ENCODE results near the gene COL4A1. TPM values are rescaled to one million over a fixed set of nuclear protein-coding genes. Genes with fewer than 3 reads are reported as not detected.

Gene COL4A1
- total and polyA plus RNA-seq, 2 of the 13 experiments (the other 11 are each of a cell fraction or from before 2014, with no cell fraction given) = not detected

GRCh38 chr13:110157718-110158117 is 149.2 kb downstream of the COL4A1 start (continued):
- TF ChIP-seq ZNF639 (CRISPR knock-in tag; conservative IDR thresholded peaks at IDR 0.05) (no peak), E2F5 (CRISPR knock-in tag; conservative IDR thresholded peaks at IDR 0.05) (no peak)

GRCh38 chr13:110156301-110157049 is 150.5 kb downstream of the COL4A1 start:
- Histone ChIP-seq H3K27ac (ENCODE audit: extremely low read length, insufficient read depth, low read length) (no peak overlapping the region), H3K79me2 (ENCODE audit: insufficient read depth, low read length) (no peaks in the 10 kb centered on the region), H3K4me2 (ENCODE audit: low read depth, low read length) (no peak overlapping the region), H3K9me3 (ENCODE audit: low read length) (no peaks in the 10 kb centered on the region), H2AFZ (ENCODE audit: low read length) (no peak overlapping the region), H3K9ac (ENCODE audit: insufficient read depth, low read depth, low read length) (no peak overlapping the region), H3K27me3 (ENCODE audit: control insufficient read depth in 1 of 2, insufficient read depth in 2 of 2, low read length in 2 of 2) (peaks cover 0 to 18% of the 10 kb centered on the region in 2 experiments; a peak in 3 of 5 replicates), H3K36me3 (replicated peaks in 1 of 2; ENCODE audit: control insufficient read depth in 1 of 2, insufficient read depth in 2 of 2, low read length in 2 of 2) (no peaks in the 10 kb centered on the region), H3K4me3 (replicated peaks in 1 of 3; ENCODE audit: insufficient read depth in 1 of 3, low read depth in 2 of 3, low read length in 3 of 3) (no peak overlapping the region), H3K4me1 (ENCODE audit: insufficient read depth, low read length) (no peaks in the 10 kb centered on the region), H4K20me1 (ENCODE audit: insufficient read depth, low read length) (no peaks in the 10 kb centered on the region)
- TF ChIP-seq CBX2 (IDR thresholded peaks at IDR 0.05; ENCODE audit: low read depth, low read length) (no peak), CBX2 (CRISPR knock-in tag; IDR thresholded peaks at IDR 0.05; ENCODE audit: low read depth) (no peak), ZNF335 (CRISPR knock-in tag; IDR thresholded peaks at IDR 0.05) (no peak)
- ChIA-PET CTCF (ENCODE audit: low intra/inter-chr PET ratio, low total read pairs) (no interaction called here), POLR2A (no interaction called here)
- FAIRE-seq (no peak), DNase-seq (ENCODE audit: low spot score) (no peak), ATAC-seq (no peak)
- in situ Hi-C loops (cut with HindIII; ENCODE audit: extremely low pct_ligation_motif_present, low pct_unique_long_range_greater_than_20kb) (no loop called here), intact Hi-C loops (cut with micrococcal nuclease; ENCODE audit: unreplicated experiment) (no loop called here)
- no TSS peak for BruUV-seq (replicated peaks)
- WGBS (ENCODE audit: low lambda C conversion rate) = 7% methylated on average over 5 of the region's 5 CpGs
